EH (cell line): ENCODE measurements around the gene CSNK2A1.
A peak's percentile ranks its signal among the peaks of the same experiment; 100 is the strongest.
"Not testable (repeated sequence)": the region's sequence is repeated elsewhere in the genome, so short reads cannot be mapped to it uniquely, and the experiment has no call there.

Experiments
- DNase-seq: peaks from one replicate; pipeline ENCODE4 v3.0.0-alpha.2; 2015; ENCODE audit warnings: low read depth

The CSNK2A1 gene

DNA sequence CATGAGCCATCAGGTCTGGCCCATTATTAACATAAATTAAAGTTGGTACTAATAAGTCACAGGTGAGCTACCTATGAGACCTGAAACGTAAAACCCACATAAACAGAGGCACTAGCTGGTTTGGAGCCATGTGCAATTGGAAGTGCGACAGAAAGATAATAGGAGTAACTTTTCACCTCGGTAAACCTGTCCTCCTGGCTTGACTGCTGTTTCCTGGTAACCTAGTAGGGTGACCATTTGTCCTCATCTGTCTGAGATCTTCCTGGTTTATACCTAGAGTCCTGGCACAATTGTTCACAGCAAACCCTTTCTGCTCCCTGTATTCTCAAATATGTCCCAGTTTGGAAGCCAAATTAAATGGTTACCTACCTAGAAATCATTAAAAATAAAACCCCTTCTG lies 88.6 kb downstream of the CSNK2A1 start:
- no peak for DNase-seq

DNA sequence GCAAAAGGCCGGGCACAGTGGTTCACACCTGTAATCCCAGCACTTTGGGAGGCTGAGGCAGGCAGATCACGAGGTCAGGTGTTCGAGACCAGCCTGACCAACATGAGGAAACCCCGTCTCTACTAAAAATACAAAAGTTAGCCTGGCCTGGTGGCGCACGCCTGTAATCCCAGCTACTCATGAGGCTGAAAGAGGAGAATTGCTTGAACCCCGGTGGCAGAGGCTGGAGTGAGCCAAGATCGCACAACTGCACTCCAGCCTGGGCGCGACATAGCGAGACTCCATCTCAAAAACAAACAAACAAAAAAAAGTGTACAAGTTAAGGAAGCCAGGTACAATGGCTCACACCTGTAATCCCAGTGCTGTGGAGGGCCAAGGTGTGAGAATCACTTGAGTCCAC lies 91.6 kb downstream of the CSNK2A1 start:
- not testable (repeated sequence) for DNase-seq

DNA sequence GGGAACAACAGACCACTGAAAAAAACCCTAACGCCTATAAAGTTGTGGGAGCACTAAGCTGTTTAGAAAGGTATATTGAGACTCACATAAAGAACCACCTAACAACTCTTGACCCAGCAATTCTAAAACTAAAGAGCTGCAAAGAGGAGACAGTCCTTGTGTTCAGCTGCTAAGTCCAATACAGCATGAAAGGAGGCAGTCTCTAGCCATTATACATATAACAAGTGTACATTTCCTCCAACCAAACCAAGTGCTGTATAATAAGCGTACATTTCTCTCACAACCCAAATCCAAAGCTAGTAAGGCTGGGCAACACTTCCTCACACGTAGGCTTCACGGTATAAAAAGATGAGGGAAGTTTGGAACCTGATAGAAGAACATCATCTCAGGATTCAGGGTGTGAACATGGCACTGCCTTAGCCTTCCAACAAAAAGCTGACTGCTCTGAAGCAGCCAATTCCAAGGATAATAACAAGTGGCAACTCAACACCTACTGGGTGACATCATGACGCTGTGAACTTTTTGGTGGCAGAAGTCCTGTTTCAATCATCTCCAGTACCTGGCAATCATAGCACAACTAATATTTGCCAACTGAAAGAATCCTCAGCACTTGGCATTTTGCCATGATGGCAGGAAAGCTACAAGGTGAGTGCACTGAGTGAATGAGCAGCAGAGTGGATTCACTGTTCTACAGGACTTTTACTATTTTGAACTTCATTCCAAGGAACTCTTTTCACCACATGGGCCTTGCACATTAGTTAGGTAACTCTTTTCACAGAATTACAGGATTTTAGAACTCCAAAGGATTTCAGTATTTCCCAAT lies 97.9 kb downstream of the CSNK2A1 start:
- DNase-seq, result no peak

DNA sequence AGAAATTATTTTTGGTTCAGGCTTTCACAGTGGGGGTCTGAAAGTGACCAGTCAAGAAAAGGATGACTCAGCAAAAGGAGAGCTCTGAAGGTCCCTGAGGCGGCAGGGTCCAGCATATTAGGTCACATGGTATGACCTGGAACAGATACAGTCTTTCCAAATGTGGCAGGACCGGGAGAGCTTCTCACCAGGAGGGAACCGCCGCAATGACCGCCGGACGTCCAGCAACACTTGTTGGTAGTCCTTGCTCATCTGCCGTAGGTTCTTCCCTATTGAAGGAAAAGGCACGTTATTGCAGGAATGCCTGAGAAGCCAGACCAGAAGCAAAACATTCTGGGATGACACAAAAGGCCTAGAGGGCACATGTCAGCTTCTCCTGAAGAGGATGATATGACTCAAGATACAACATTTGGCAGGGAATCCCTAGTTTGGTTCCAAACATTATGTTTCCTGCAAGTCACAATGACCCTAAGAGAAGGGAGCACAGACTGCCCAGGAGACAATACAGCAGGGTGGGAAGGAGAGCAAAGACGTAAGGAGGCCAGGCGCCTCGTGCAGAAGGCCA lies 98.6 kb downstream of the CSNK2A1 start:
- DNase-seq, result peak; percentile 97

DNA sequence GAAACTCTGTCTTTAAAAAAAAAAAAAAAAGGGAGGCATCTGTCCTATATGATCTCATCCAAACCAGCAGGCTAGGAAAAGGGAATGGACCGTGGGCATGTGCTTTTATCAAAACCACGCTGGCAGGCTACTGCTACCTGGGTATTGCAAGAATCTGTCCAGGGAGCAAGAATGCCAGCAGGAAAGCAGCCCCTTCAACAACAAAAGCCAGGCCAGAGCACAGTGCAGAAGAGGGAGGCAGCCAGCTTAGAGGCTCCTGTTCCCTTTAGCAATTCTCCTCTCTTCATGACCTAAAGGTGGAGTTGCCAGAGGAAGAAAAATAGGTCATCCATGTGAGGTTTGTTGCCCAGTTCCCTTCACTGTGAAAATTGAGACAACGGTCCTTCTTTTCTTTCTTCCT lies 99.5 kb downstream of the CSNK2A1 start:
- DNase-seq, result no peak

DNA sequence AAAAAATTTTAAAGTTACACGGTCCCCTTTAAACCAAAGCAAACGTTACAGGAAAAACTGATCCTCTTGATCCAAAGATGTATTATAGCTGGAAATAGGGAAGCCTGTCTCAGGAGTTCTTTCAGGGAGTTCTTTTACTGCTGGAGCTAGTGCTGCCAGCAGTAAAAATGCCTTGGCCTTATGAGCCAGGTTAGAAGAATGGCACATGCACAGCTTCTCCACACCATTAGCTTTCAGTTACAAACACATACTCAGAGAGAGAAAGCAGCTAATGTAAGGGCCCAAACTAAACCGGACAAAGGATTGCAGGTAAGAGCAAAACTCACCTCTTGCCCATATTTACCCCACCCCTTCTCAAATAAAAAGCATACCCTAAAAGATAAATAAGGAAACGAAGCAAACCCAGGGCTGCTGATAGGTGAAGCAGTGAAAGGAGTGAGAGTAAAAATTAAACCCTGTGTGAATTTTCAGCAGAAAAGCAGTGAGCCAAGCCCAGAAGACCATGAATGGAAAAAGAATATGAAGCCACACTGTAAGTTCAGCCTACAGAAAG lies 100.3 kb downstream of the CSNK2A1 start:
- DNase-seq, result no peak

DNA sequence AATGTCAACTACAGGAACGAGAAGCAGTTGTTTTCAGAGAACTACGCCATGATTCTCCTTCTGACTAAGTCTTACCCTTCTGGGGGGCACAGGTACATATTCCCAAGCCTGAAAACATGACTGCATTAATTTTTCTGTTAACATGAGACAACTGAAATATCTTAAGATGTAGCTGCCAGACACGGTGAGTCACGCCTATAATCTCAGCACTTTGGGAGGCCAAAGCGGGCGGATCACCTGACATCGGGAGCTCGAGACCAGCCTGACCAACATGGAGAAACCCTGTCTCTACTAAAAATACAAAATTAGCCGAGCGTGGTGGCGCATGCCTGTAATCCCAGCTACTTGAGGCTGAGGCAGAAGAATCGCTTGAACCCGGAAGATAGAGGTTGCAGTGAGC lies 103.0 kb downstream of the CSNK2A1 start:
- peak; percentile 35 for DNase-seq

DNA sequence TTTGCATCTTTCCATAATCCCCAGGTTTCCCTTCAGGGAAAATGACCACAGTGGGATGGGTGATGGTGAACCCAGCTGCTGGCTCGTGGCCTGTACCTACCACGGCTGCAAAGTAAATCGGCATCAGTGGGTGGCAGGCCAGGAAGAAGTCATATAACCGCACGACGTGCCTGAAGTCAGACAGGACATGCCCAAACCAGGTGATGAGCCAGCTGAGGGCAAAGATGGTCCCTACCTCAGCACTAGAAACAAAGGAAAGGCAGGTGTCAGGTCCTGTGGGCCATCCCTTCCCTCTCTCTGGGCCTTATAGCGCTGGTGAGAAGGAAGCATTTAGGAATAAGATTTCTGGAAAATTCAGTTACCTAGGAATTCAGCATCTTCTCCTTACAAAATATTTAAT lies 103.4 kb downstream of the CSNK2A1 start:
- no peak for DNase-seq

DNA sequence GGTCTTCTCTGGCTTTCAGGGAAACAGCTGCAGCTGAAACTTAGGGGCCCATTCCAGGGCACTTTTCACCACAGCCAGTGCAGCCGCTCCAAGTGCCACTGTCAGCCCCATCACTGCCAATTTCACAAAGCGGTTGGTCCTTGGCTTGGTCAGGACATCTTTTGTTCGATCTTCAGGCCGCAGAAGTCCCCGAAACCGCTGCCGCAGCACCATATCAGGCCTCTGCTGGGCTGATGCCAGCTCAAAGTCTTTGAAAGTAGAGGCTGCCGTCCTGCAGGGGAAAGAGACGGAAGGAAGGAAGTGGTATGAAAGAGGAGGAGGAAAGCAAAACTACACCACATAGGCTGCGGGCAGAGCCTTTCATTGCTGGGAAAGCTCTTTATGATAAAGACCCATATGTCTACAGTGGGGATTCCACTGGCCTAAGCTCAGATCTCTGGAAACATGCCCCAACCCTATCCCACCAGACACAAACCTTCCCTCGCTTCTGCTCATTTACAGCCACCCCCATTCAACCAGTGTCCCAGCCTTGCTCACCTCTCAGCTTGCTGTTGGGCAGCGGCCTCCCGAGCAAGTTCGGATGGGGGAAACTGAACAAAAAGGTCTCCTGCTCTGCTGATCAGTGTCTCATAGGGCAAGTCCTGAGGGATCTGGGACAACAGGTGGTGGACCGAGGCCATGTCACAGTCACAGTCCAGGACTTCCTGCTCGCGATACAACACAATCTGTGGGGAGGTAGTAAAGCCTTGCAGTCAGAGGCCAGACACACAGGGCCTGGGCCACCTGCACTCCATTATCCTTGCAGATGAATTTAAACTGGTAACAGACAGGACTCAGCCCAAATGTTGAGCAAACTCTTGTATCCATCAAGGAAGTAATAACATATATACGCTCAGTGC lies 104.8 kb downstream of the CSNK2A1 start:
- DNase-seq, result no peak

DNA sequence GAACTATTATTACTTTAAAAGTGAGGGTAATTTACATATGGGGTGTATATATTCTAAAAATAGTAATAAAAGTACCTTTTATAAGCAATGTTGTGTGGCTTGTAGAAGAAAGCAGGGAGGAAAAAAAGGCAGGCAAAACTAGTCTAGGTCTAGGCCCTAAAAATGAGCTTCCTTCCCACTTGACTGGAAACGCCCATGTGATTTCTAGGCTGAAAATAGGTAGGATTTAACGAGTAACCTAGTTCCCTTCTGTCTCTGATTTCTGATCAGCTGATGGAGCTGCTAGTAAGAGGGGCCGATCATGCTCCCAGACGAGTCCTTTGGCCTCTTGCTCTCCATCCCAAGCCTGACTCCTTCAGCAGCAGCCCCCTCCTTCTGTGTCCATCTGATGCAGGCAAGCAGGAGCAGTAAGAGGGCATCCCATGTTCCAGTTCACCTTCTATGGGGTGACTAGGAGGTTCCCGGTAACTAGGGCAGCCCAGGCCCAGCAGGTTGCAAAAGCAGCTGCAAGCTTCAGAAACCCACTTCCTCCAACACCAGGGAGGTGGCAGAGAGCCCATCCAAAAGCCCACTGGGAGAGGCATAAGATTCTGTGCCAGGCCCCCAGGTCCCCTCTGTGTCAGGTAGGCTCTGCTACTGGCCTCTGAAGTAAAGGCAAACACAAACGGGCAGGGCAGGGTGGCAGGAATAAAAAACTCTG lies 105.7 kb downstream of the CSNK2A1 start:
- DNase-seq, result no peak

DNA sequence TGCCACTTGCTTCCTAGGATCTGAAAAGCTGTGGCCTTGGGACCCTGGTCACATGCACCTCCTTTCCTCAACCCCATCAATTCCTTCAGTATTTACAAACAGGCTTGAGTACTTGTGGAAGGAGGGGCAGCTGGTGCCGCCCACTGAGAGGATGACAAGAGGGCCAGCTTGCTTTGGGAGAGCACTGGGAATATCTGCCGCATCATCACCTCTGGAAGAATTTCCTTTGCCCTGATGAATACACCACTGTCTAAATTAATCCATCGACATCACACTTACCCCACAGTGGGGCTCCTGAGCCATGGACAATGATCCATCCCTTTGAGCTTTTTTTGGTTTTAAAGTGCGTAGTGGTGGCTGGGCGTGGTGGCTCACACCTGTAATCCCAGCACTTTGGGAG lies 107.1 kb downstream of the CSNK2A1 start:
- DNase-seq, result no peak

DNA sequence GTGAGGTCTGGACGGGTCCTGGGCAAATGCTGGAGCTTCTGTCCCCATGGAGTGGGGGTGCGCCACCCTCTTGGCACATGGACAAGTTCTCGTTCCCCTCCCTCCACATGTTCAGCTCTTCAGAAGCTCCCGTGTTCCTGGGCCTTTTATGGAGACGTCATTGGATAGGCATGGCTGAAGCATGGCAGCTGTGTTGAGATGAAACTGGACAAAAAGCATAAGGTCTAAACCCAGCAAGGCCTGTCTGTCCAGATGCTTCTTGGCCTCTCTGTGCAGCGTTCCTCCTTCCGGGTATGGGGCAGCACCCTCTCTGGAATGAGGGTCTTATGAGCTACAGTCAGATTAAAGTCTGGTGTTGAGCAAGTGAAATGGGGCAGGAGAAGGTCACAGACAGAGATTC lies 108.0 kb downstream of the CSNK2A1 start:
- no peak for DNase-seq

DNA sequence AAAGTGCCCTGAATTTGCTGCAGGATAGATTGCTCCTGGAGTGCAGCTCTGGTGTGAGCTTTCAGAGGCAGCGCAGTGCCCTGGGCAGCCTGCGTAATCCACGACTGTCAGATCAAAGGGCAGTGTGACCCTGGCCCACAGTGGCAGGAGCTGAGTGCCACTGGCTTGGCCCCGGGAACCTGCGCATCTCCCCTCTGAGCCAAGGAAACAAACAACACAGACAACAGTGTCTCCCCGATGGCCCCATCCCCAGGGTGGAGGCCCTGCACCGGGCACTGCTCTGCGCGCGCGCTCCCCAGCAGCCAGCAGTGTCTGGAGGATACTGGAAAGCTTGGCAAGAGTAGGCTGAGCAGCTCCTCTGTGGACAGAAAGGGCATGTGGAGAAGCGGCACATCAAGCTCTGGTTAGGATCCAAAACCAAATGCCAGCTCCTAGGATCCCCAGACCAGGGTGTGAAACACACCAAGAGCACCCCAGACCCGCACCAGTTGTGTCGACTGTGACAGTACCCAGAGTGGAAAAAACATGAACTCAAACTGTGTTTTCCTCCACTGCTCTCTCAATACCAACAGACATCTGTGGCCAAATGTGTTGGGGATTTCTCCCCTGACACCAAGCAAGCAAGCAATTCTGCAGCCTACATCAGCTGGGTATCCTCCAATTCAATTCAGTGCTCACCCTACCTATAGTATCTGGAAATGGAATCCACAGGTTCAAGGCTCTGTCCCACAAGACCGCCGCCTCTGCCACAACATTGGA lies 108.8 kb downstream of the CSNK2A1 start:
- DNase-seq, result no peak

DNA sequence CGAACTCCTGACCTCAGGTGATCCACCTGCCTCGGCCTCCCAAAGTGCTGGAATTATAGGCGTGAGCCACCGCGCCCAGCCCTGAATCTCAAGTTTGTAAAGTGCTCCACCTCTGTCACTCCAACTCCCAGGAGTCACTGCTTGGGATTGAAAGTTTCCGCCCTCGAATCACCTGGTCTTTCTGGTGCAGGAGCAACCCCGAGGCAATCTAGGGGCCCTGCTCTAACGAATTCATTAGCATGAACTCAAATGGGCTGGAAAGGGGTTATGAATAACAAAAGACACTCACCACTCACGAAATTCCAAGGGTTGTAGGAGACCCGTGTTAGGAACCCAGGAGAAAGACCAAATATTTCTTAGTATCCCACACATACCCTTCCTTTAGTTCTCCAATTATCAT lies 109.4 kb downstream of the CSNK2A1 start:
- no peak for DNase-seq

DNA sequence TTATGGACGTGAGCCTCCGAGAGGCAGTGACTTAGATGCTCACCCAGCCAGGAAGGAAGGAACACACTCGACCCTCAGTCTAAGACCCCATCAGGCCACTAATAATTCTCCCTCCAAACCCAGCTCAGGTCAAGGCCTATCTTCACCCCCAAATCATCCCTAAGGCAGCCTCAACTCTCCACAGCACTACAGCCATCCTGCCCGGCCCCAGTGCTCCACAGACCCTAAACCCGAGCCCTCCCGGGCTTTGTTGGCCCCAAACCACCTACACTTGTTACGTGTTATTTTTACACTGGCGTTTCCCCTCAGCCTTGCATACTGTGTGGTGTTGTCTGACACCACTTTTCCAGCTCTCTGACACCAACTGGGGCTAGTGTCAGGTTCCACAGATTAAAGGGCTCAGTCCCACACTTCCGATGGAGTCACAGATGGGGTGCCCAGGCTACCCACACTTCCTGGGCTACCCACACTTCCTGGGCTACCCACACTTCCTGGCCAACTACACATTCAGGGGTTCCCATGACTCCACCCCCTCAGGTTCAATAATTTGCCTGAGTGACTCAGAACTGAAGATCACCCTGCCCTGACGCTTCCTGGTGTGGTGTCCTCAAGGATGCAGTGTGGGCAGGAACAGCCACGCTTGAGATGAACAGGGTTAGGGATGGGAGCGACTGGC lies 110.2 kb downstream of the CSNK2A1 start:
- peak; percentile 19 for DNase-seq

DNA sequence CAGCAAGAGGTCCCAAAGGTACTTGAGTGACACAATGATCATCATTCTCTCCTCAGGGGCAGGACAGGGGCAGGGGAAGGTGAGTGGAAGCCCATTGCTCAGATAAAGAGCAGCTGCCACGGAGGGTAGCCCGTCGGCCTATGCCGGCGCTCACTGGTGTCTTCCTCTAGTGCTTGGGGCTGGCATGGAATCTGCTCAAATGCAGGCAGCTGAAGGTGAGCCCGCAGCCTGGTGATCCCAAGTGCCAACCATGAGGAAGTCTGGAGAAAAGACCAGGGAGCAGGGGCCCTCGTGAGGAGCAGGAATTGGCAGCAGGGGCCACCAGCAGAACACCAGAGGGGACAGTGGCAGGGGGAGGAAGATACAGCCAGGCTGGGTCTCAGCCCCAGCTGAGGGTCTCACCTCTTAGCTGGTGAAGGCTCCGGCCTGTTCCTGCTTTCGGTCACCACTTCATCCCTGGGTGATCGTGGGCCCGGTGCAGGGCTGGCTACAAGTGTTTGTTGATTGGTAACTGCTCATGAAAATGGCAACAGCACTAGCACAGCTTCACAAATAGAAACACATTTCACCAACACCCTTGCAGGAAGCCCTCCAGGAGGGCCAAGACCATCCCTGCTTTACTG lies 110.8 kb downstream of the CSNK2A1 start:
- DNase-seq, result no peak

DNA sequence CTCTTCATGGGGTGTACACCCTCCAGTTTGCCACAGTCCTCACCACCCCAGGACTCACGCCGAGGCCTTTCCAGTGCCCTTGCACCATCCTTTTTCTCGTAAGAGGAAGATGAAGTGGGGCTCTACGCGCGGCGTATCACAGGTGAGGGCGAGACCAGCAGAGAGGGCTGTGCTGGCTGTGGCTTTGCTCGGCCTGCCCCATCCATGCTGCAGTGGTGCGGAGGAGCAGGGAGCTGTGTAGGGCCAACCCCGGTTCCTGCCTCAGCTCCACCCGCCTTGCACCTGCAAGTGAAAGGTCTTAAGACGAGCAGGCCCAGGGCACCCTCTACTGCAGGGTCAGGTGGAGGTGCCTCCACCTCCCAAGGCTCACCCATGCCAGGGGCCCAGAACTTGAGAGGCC lies 111.4 kb downstream of the CSNK2A1 start:
- DNase-seq, result no peak

DNA sequence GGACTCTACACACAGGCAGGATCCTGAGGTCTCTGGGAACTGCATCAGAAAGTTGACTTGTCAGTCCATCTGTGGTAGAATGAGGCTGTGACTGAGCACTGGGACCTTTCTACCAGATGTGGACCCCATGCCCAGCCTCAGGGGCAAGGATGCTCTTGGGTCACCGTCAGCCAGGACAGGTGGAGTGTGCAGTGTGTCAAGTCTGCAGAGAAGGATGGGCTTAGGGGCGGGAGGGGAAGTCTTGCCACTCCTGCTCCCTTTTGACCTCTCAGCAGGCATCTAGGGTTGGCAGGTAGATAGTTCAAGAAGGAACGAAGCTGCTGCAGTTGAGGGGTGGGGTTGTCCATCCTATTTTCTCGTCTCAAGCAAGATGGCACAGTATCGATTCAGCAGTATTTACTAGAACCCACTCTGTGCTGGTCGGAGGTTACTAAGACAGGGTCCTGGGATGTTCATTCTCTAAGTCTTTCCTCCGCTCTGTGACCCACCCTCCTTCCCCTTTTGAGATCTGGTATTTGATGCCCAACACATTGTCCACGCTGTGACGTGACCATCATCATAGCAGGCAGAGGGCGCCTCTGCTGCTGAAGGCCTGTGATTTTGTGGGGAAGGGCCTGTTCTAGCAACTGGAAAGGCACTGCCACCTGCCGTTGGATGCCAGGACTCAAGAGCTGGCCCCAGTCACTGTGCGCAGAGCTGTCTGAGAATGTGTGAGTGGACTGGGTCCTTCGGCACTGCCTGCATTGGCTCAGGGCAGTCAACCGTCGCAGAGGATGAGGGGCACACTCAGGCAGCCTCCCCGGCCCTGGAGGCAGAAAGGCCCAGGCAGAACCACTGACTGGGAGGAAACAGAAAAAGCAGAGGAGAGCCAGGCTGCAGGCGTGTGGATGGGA lies 112.3 kb downstream of the CSNK2A1 start:
- peak; percentile 67 for DNase-seq
